H1 (cell line): ENCODE measurements around the gene AAK1. TPM values are rescaled to one million over a fixed set of nuclear protein-coding genes. Genes with fewer than 3 reads are reported as not detected.

Experiments
- CTCF ChIA-PET: fragments of 300-600 bp; sonication (Branson Sonifier 250); formaldehyde crosslinking; loops from one replicate; lab custom pipeline; 2021; ENCODE audit not compliant: partially characterized antibody; lab: Charles Lee
- POLR2A ChIA-PET: fragments of 300-600 bp; sonication (Branson Sonifier 250); formaldehyde crosslinking; loops from one replicate; lab custom pipeline; 2021; ENCODE audit warnings: inconsistent platforms; ENCODE audit not compliant: partially characterized antibody; lab: Charles Lee
- DNase-seq, 2 experiments: peaks; one replicate each; pipeline versions ENCODE4 v3.0.0 to v3.0.0-alpha.2; 2010 to 2022; ENCODE audit warnings: low spot score in 2 of 2, low read depth in 1 of 2, mixed read lengths in 1 of 2
- FAIRE-seq: peaks from 2 replicates; lab custom pipeline; 2011; peaks lifted over from hg19 to GRCh38; lab: Jason Lieb, UNC
- H2AFZ ChIP-seq: 2 replicates; pipeline ENCODE4 v1.8.1; 2012; ENCODE audit warnings: low read length, inconsistent platforms
- H2AK5ac ChIP-seq: 2 replicates; pipeline ENCODE4 v1.6.1; 2013; ENCODE audit warnings: low read depth, low read length
- H2BK120ac ChIP-seq: replicated peaks from 2 replicates; pipeline ENCODE3; 2013; ENCODE audit warnings: low read depth, low read length, inconsistent platforms
- H2BK12ac ChIP-seq: 2 replicates; pipeline ENCODE4 v1.6.1; 2013; ENCODE audit warnings: low read depth, low read length
- H2BK15ac ChIP-seq: 2 replicates; pipeline ENCODE4 v1.6.1; 2013; ENCODE audit warnings: low read length
- H2BK20ac ChIP-seq: 2 replicates; pipeline ENCODE4 v1.6.1; 2013; ENCODE audit warnings: low read length
- H2BK5ac ChIP-seq: 2 replicates; pipeline ENCODE4 v1.6.1; 2013; ENCODE audit warnings: low read depth, low read length
- H3K14ac ChIP-seq: 2 replicates; pipeline ENCODE4 v1.6.1; 2013; ENCODE audit warnings: inconsistent platforms; ENCODE audit not compliant: insufficient read length
- H3K18ac ChIP-seq: 2 replicates; pipeline ENCODE4 v1.6.1; 2013; ENCODE audit warnings: low read length; ENCODE audit errors: extremely low read depth
- H3K23ac ChIP-seq: 2 replicates; pipeline ENCODE4 v1.6.1; 2013; ENCODE audit warnings: inconsistent platforms; ENCODE audit not compliant: insufficient read length
- H3K23me2 ChIP-seq: 2 replicates; pipeline ENCODE4 v1.6.1; 2013; ENCODE audit warnings: low read depth, low read length
- H3K27ac ChIP-seq: 2 replicates; pipeline ENCODE4 v1.6.1; 2011; ENCODE audit warnings: low read depth, low read length, inconsistent platforms
- H3K27me3 ChIP-seq, 4 experiments: replicated peaks in 1 of 4; 1 replicate in 1 of 4; 2 replicates in 3 of 4; pipeline versions ENCODE4 v1.6.1 to v1.8.1; 2011 to 2013; ENCODE audit warnings: low read length in 3 of 4, mild to moderate bottlenecking in 3 of 4, inconsistent platforms in 2 of 4, mixed read lengths in 2 of 4, moderate library complexity in 1 of 4; ENCODE audit not compliant: control insufficient read depth in 3 of 4, insufficient read depth in 3 of 4; ENCODE audit errors: extremely low read depth in 1 of 4
- H3K36me3 ChIP-seq, 4 experiments: 2 replicates each; pipeline versions ENCODE4 v1.6.1 to v1.8.1; 2011 to 2013; ENCODE audit warnings: mild to moderate bottlenecking in 4 of 4, low read length in 3 of 4, moderate library complexity in 2 of 4, control low read depth in 1 of 4, inconsistent platforms in 1 of 4; ENCODE audit not compliant: insufficient read depth in 4 of 4, control insufficient read depth in 2 of 4
- H3K4ac ChIP-seq: replicated peaks from 2 replicates; pipeline ENCODE3; 2013; ENCODE audit warnings: low read length, low read depth, mixed read lengths, inconsistent platforms; ENCODE audit not compliant: insufficient read length
- H3K4me1 ChIP-seq, 4 experiments: replicated peaks in 1 of 4; 1 replicate in 1 of 4; 2 replicates in 3 of 4; pipeline versions ENCODE4 v1.6.1 to v1.8.1; 2011 to 2013; ENCODE audit warnings: low read length in 3 of 4, inconsistent platforms in 2 of 4, mixed read lengths in 1 of 4; ENCODE audit not compliant: insufficient read depth in 4 of 4, control insufficient read depth in 3 of 4
- H3K4me2 ChIP-seq, 2 experiments: 2 replicates each; pipeline versions ENCODE4 v1.6.1 to v1.8.1; 2011 to 2013; ENCODE audit warnings: low read depth in 2 of 2, low read length in 2 of 2, control low read depth in 1 of 2, inconsistent platforms in 1 of 2, mild to moderate bottlenecking in 1 of 2; ENCODE audit not compliant: insufficient read depth in 1 of 2
- H3K4me3 ChIP-seq, 4 experiments: fragments of 200-600, 300-600 bp in 1 of 4; sonication (generic), shearing (Covaris generic), sonication (Bioruptor Twin) in 1 of 4; 2 replicates each; pipeline versions ENCODE4 v1.5.1 to v1.8.1; 2011 to 2016; ENCODE audit warnings: low read length in 4 of 4, low read depth in 3 of 4, control low read depth in 2 of 4, inconsistent platforms in 2 of 4, mild to moderate bottlenecking in 2 of 4, mixed read lengths in 1 of 4, moderate library complexity in 1 of 4; ENCODE audit not compliant: insufficient read depth in 2 of 4; ENCODE audit errors: extremely low read depth in 1 of 4
- H3K56ac ChIP-seq: replicated peaks from 2 replicates; pipeline ENCODE3; 2013; ENCODE audit warnings: low read depth, mild to moderate bottlenecking, mixed read lengths, low read length, inconsistent platforms; ENCODE audit not compliant: insufficient read length
- H3K79me1 ChIP-seq: 2 replicates; pipeline ENCODE4 v1.6.1; 2013; ENCODE audit warnings: low read depth, low read length, control low read depth
- H3K79me2 ChIP-seq, 2 experiments: 2 replicates each; pipeline versions ENCODE4 v1.6.1 to v1.8.1; 2012 to 2013; ENCODE audit warnings: low read length in 2 of 2, mild to moderate bottlenecking in 2 of 2, inconsistent platforms in 1 of 2; ENCODE audit not compliant: insufficient read depth in 2 of 2, control insufficient read depth in 1 of 2
- H3K9ac ChIP-seq, 4 experiments: replicated peaks in 1 of 4; 1 replicate in 1 of 4; 2 replicates in 3 of 4; pipeline versions ENCODE4 v1.6.1 to v1.8.1; 2011 to 2013; ENCODE audit warnings: low read depth in 3 of 4, low read length in 3 of 4, control low read depth in 2 of 4, mild to moderate bottlenecking in 2 of 4, moderate library complexity in 2 of 4, inconsistent platforms in 1 of 4; ENCODE audit errors: extremely low read depth in 1 of 4
- H3K9me3 ChIP-seq, 2 experiments: 2 replicates each; pipeline versions ENCODE4 v1.6.1 to v1.8.1; 2012 to 2013; ENCODE audit warnings: mild to moderate bottlenecking in 2 of 2, moderate library complexity in 2 of 2, control low read depth in 1 of 2, inconsistent platforms in 1 of 2, low read depth in 1 of 2, low read length in 1 of 2, mixed read lengths in 1 of 2; ENCODE audit not compliant: insufficient read depth in 2 of 2
- H4K20me1 ChIP-seq, 2 experiments: replicated peaks in 1 of 2; 2 replicates each; pipeline versions ENCODE3 to v1.8.1; 2011 to 2013; ENCODE audit warnings: inconsistent platforms in 2 of 2, low read length in 2 of 2, mild to moderate bottlenecking in 1 of 2; ENCODE audit not compliant: insufficient read depth in 2 of 2, control insufficient read depth in 1 of 2
- H4K5ac ChIP-seq: 2 replicates; pipeline ENCODE4 v1.6.1; 2013; ENCODE audit warnings: low read length, low read depth, mixed read lengths, inconsistent platforms; ENCODE audit not compliant: insufficient read length
- H4K8ac ChIP-seq: 2 replicates; pipeline ENCODE4 v1.8.0; 2013; ENCODE audit warnings: mild to moderate bottlenecking, moderate library complexity, low read length, inconsistent platforms; ENCODE audit not compliant: insufficient read depth; ENCODE audit errors: extremely low read depth
- H4K91ac ChIP-seq: replicated peaks from 2 replicates; pipeline ENCODE3; 2013; ENCODE audit warnings: low read length, mixed read lengths, inconsistent platforms; ENCODE audit not compliant: insufficient read length
- CEBPB ChIP-seq: IDR thresholded peaks from 2 replicates; pipeline ENCODE4 v1.6.1; 2012; ENCODE audit warnings: low read depth, low read length
- EP300 ChIP-seq, 2 experiments: IDR thresholded peaks; 1 replicate in 1 of 2; 2 replicates in 1 of 2; pipeline ENCODE4 v1.6.1; 2011 to 2012; ENCODE audit warnings: low read depth in 2 of 2, low read length in 2 of 2, mild to moderate bottlenecking in 2 of 2, borderline replicate concordance in 1 of 2, inconsistent platforms in 1 of 2, moderate library complexity in 1 of 2
- JUND ChIP-seq: IDR thresholded peaks from 2 replicates; pipeline ENCODE4 v1.6.1; 2011; ENCODE audit warnings: mild to moderate bottlenecking, improper control_type of control experiment, low read length
- RXRA ChIP-seq: IDR thresholded peaks from 2 replicates; pipeline ENCODE4 v1.6.1; 2011; ENCODE audit warnings: low read depth, mild to moderate bottlenecking, low read length, moderate library complexity; ENCODE audit not compliant: insufficient read depth
- SUZ12 ChIP-seq: fragments of 200-600 bp; sonication (generic); IDR thresholded peaks from 2 replicates; pipeline ENCODE4 v1.6.1; 2012; ENCODE audit warnings: mild to moderate bottlenecking, inconsistent platforms, low read length, moderate library complexity, mixed read lengths
- TEAD4 ChIP-seq: IDR thresholded peaks from 2 replicates; pipeline ENCODE4 v1.6.1; 2012; ENCODE audit warnings: low read depth, low read length, inconsistent platforms, mixed read lengths
- WGBS, 2 experiments: shearing (Covaris generic) in 1 of 2; methylation state at CpG; one replicate each; pipeline versions ENCODE4 v1.1.6 to v1.1.7; 2013 to 2015; ENCODE audit warnings: low lambda C conversion rate in 2 of 2, mixed read lengths in 2 of 2, inconsistent platforms in 1 of 2, low coverage in 1 of 2, missing lambda C conversion rate in 1 of 2; ENCODE audit not compliant: insufficient replicate concordance in 2 of 2, insufficient coverage in 1 of 2, insufficient read length in 1 of 2; ENCODE audit errors: extremely low coverage in 1 of 2, missing lambda C conversion rate in 1 of 2; 5-methylcytosine and 5-hydroxymethylcytosine counted together
- polyA plus RNA-seq, 7 experiments: library from polyadenylated mRNA; depleted of rRNA in 3 of 7; stranded (reverse) in 5 of 7; unstranded in 2 of 7; fragments of >200 nt in 5 of 7; fragments of 200-250 nt in 2 of 7; gene quantifications; 1 replicate in 5 of 7; 2 replicates in 1 of 7; 4 replicates in 1 of 7; pipeline versions ENCODE4 v1.2.1 to v1.2.3, GENCODE V29; 2011 to 2013; ENCODE audit warnings: missing spikeins in 2 of 7, mixed read lengths in 2 of 7
- total RNA-seq: library from RNA; stranded (reverse); fragmentation: NEBNext Ultra II Directional; extraction: Animal tissue kit (Norgen Biotek cat#: 25700); gene quantifications from 2 replicates; pipeline ENCODE4 v1.2.1, GENCODE V29; 2021
- TF ChIP-seq, protein P1 (sequence below): IDR thresholded peaks from 2 replicates; pipeline ENCODE4 v1.6.1; 2011; ENCODE audit warnings: low read depth, mild to moderate bottlenecking, low read length; ENCODE audit not compliant: insufficient read depth
- TF ChIP-seq, protein P2 (sequence below): IDR thresholded peaks from 2 replicates; pipeline ENCODE4 v1.6.1; 2012; ENCODE audit warnings: low read length, inconsistent platforms

The AAK1 gene
- total and polyA plus RNA-seq, 2 of the 8 experiments (the other 6 are each of a cell fraction or from before 2014, with no cell fraction given) = 10.0 to 40.5 TPM

DNA sequence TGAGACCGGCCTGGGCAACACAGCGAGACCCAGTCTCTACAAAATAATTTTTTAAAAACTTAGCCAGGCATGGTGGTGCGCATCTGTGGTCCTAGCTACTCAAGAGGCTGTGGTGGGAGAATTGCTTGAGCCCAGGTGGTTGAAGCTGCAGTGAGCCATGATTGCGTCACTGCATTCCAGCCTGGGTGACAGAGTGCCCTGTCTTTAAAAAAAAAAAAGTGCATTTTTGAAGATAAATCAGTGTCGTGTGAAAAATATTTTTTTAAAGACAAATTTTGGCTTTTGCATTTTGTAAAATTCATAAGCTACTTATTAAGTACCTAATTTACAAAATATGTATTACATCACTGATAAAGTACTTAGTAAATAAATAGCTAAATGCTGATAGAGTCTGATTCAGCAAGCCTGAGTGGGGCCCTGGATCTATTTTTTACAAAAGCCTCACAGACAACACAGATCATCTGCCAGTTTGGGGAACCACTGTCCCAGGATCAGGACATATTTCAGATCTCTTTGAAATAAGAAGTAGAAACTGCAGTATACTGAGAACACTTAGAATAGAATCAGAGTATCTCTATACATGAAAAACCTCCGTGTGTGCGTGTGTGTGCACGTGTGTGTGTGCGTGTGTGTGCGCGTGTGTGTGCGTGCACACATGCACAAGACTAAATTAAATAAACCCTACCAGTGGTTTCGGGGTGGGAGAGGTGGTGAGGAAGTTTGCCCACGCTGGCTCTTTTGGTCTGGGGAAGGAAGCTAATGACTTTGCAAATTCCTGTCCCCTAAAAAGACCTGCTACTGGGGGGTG is 61.6 kb downstream of the AAK1 start:
- 0 out of 2 replicates have a peak overlapping the region, but pooled peaks have one; percentile 82 for H2AK5ac ChIP-seq
- H3K79me1 ChIP-seq = peaks cover 3% of the 10 kb centered on the region; the same call in 1 of the 2 replicates
- no peak overlapping the region for H4K91ac ChIP-seq
- H3K56ac ChIP-seq = no peak overlapping the region
- no peaks in the 10 kb centered on the region for H4K20me1 ChIP-seq
- no peak overlapping the region for H3K14ac ChIP-seq
- 0 out of 4 replicates have a peak overlapping the region, but pooled peaks of 1 of the 2 experiments have one; percentile 24 for H3K4me2 ChIP-seq
- CTCF ChIA-PET = interaction anchor here (0.6 to 6.9 kb wide), 6 partner anchors 9 to 239 kb away, joined by 3 to 45 read pairs (median 4); no protein-coding TSS in a partner anchor
- H3K23ac ChIP-seq = no peak overlapping the region
- H3K18ac ChIP-seq = no peak overlapping the region; the same call in 1 of the 2 replicates
- no peak for FAIRE-seq
- H4K8ac ChIP-seq = no peak overlapping the region; the same call in 1 of the 2 replicates
- no peak overlapping the region for H3K9ac ChIP-seq
- no peak overlapping the region for H3K4ac ChIP-seq
- H2BK120ac ChIP-seq = no peak overlapping the region
- H3K27me3 ChIP-seq = no peaks in the 10 kb centered on the region
- H3K9me3 ChIP-seq = no peaks in the 10 kb centered on the region
- H2BK12ac ChIP-seq = no peak overlapping the region
- no peak overlapping the region for H3K27ac ChIP-seq
- WGBS, 2 experiments = 83% methylated on average over 14 of the region's 14 CpGs; no CpG with 5 or more reads in 1 of the 2 experiments
- peaks cover 8 to 27% (median 12%) of the 10 kb centered on the region in 4 experiments for H3K4me1 ChIP-seq
- 0 out of 2 replicates have a peak overlapping the region, but pooled peaks have one; percentile 66 for H2BK5ac ChIP-seq
- no peak overlapping the region for H2AFZ ChIP-seq
- H2BK15ac ChIP-seq = no peak overlapping the region
- POLR2A ChIA-PET = interaction anchor here (2.2 kb wide), 1 partner anchor 12 kb away, joined by 7 read pairs; no protein-coding TSS in a partner anchor
- H3K79me2 ChIP-seq = peaks cover 0 to 25% of the 10 kb centered on the region in 2 experiments; a peak in 2 of 4 replicates
- no peak for DNase-seq
- no peak overlapping the region for H4K5ac ChIP-seq
- H3K36me3 ChIP-seq = no peaks in the 10 kb centered on the region
- H3K23me2 ChIP-seq = no peaks in the 10 kb centered on the region
- H2BK20ac ChIP-seq = no peak overlapping the region
- H3K4me3 ChIP-seq = no peak overlapping the region
- TF ChIP-seq CEBPB (peak; percentile 99), JUND (peak; percentile 68), SUZ12 (no peak), EP300 (IDR thresholded peaks at IDR 0.05; ENCODE audit: borderline replicate concordance in 1 of 2, low read depth in 2 of 2, low read length in 2 of 2) (no peak), TEAD4 (peak; percentile 83), RXRA (no peak)
- TF ChIP-seq, protein P1, sequence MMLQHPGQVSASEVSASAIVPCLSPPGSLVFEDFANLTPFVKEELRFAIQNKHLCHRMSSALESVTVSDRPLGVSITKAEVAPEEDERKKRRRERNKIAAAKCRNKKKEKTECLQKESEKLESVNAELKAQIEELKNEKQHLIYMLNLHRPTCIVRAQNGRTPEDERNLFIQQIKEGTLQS = peak; percentile 73
- TF ChIP-seq, protein P2, sequence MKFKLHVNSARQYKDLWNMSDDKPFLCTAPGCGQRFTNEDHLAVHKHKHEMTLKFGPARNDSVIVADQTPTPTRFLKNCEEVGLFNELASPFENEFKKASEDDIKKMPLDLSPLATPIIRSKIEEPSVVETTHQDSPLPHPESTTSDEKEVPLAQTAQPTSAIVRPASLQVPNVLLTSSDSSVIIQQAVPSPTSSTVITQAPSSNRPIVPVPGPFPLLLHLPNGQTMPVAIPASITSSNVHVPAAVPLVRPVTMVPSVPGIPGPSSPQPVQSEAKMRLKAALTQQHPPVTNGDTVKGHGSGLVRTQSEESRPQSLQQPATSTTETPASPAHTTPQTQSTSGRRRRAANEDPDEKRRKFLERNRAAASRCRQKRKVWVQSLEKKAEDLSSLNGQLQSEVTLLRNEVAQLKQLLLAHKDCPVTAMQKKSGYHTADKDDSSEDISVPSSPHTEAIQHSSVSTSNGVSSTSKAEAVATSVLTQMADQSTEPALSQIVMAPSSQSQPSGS = 0 out of 2 replicates have a peak, but pooled peaks have one; percentile 54
